Glomerular visceral epithelial cell (primary cell): ENCODE data around the gene PPP2R5A.
"Not testable (repeated sequence)": the region's sequence is repeated elsewhere in the genome, so short reads cannot be mapped to it uniquely, and the experiment has no call there.

Source experiments
- DNase-seq: peaks from one replicate; pipeline ENCODE4 v3.0.0-alpha.2; 2016; ENCODE audit errors: extremely low spot score

Gene PPP2R5A

DNA sequence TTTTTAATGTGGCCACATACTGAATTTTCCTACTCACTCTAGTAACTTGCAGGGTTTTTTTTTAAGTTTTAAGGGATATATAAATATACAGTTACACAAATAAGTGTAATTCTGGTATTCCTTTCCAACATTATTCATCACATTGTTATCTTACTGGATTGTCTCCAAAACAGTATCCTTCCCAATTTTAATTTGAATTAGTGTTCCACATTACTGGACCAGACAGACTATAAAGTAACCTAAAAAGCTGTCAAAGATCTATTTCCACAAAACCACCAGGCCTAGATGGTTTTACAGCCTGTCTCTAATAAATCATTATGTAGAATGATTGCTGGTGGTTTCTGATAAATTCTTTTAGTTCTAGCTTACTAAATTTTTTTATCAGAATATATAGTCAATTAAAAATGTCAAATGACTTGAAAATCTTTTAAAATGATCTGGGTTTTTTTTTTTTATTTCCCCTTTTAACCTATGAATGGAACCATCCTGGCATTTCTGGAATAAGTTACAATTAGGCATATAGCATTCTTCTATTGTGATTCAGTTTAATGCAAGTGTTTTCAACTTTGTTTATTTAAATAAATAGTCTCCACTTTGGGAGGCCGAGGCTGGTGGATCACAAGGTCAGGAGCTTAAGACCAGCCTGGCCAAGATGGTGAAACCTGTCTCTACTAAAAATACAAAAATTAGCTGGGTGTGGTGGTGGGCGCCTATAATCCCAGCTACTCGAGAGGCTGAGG, 70.2 kb downstream of the PPP2R5A start:
- DNase-seq = no peak

DNA sequence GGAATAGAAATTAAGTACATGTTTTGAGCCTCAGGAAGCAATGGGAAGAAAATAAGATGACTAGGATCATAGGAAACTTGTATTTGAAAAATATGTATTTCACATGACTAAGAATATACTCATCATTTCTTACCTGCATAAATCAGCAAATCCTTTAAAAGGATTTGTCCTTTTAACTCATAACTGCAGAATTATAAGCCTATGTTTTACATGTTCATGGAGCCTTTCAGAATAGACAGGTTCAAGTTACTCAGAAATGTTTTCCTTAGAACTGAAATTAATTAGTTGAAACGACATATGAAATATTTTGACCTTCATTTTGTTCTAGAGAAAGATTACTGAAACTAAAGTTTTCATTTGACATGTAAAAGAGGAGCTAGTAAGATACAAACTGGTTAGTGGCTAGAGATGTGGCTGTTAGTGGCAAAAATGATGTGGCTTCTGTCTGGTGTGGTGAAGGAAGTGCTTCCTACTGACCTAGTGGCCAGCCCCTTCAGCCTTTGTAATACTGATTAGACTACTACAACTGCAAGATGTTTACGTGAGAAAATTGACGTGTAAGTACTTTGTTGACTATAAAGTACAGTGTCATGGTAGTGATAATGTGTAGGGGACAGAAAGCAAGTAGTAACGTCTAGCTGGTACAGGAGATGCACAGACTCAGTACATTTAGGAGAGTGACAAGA, 74.7 kb downstream of the PPP2R5A start:
- no peak for DNase-seq

DNA sequence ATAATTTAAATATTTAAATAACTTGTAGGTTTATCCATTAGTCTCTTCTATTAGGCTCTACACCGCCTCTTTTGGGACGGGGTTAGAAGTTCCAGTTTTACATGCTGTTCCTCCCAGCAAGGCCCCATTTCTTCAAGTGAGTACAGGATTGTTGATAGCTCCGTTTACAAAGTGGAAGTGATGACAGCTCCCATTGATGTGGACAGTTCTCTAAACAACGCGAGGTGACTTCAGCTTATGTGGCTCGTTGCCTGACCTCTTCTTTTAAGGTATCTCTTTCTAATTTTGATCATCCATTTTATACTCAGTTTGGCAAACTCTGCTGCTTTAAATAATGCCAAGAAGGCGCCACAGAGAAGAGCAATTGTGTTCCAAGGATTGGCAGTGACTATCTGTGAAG, 79.8 kb downstream of the PPP2R5A start:
- no peak for DNase-seq

DNA sequence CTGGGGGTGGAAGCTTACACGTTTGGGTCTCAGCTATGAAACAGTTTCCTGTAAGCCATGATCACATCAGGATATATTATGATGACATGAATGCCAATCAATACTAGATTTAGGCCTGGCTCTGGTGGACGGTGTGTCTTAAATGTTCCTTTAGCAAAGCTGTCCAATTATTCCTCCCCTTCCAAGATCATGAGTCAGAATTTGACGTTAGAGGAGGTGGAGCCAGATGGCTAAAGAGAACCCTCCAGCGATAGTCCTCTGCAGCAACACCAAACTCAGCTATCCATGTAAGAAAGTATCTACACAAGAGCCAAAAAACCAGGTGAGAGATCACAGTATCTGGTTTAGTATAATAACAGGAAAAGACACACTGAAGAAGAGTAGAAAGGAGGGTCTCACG, 81.7 kb downstream of the PPP2R5A start:
- DNase-seq = no peak

DNA sequence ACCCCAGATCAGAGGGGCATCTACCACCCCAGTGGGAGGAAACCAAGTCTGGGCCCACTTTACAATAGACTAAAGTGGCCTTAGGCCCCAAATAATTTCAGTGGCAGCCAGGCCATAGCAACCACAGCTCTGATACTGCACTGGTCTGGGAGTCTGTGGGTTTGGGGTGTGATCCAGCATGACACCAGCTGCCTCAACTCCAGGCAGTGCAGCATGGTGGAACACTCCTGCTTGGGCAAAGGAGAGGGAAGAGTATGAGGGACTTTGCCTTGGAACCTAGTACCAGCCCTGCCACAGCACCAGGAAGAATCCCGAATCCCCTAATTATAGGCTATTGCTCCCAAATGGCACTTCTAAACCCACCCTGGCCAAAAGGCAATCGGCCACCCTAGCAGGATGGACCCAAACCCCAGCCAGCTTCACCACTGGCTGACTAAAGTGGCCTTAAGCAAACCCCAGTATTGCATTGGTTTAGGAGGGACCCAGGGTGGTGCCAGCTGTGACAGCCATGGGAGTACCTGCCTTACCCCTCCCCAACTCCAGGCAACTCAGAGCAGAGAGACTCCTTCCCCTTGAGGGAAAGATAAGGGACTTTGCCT, 82.4 kb downstream of the PPP2R5A start:
- DNase-seq = no peak

DNA sequence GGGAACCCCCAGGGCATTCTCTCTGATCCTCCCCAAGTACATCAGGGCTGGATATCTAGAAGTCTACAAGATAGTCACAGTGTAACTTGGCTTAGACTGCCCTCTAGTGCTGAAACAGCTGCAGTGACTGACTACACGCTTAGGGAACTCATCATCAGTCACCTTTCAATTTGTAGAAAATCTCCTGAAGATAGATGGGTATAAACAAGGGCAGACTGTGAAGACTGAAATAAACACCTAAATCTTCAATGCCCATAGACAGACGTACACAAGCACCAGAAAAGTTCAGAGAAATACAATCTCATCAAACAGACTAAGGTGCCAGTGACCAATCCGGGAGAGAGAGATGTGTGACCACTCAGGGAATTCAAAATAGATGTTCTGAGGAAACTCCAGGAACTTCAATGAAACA, 82.9 kb downstream of the PPP2R5A start:
- DNase-seq = peak; percentile 70

- no peak for DNase-seq
Observed at GRCh38 chr1:212375986-212376385, 90.8 kb downstream of the PPP2R5A start.

- no peak for DNase-seq
Observed at GRCh38 chr1:212377644-212378043, 92.4 kb downstream of the PPP2R5A start.

DNA sequence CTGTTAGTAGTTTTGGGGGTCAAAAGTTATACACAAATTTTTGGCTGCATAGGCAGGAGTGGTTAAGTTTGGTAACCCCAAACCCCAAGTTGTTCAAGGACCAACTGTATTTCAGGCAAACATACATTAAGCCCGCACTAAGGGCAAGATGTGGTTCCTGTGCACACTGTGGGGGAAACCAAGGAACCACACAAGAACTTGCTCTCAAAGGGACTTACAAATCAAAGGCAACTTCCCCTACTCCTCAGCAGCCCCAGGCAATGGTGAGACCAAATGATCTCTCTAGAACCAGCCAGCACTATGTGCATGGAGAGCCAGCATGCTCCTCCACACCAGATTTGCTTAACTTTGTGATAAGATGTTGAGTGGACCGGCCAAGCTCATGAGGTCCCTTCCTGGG, 94.2 kb downstream of the PPP2R5A start:
- DNase-seq = no peak

DNA sequence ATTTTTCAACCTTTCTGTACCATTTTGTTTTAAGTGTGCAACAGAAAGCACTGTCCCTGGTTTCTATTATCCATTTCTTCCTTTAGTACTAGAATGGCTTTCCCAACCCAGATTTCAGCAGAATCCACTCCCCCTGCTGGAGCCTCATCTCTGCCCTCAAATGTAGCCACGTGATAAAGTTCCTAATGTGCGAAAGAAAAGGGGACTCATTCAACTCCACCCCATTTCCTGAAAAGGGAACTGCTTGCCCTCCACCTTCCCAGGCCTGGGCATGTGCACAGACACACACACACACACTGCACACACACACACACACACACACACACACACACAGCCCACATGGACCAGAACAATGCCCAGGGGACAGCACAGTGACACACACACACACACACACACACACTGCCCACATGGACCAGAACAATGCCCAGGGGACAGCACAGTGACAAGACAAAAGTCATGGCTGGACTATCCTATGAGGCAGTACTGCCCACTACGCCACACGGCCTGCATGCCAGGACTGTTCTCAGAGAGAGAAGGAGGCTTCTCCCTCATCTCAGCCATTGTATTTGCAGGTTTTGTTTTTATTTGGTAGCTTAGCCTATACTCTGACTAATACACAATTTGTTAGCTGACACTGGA, 96.3 kb downstream of the PPP2R5A start:
- no peak for DNase-seq

DNA sequence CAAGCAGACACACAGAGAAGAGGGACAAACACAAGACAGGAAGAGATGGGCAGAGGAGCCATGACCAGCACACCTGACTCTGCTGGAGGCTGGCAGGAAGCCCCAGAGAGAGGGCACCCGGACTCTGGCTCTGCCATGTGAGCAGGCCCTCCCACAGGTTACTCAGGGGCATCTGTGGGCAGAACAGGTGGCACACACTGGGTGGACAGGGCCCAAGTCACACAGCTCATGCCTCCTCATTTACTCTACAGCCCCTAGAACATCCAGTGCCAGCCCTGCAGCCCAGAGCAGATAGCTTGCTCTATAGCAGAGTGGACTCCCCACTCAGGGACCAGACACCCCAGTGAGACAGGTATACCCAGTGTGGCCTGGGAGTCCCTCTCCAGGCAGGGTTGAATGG, 100.8 kb downstream of the PPP2R5A start:
- no peak for DNase-seq

GRCh38 chr1:212388985-212389716, 103.9 kb downstream of the PPP2R5A start:
- DNase-seq = no peak

GRCh38 chr1:212395678-212396437, 110.6 kb downstream of the PPP2R5A start:
- DNase-seq = not testable (repeated sequence)

GRCh38 chr1:212396638-212397037, 111.4 kb downstream of the PPP2R5A start:
- no peak for DNase-seq

- no peak for DNase-seq
Observed at GRCh38 chr1:212397171-212397570, 112.0 kb downstream of the PPP2R5A start.

- DNase-seq = no peak
Observed at GRCh38 chr1:212401042-212401441, 115.8 kb downstream of the PPP2R5A start.

DNA sequence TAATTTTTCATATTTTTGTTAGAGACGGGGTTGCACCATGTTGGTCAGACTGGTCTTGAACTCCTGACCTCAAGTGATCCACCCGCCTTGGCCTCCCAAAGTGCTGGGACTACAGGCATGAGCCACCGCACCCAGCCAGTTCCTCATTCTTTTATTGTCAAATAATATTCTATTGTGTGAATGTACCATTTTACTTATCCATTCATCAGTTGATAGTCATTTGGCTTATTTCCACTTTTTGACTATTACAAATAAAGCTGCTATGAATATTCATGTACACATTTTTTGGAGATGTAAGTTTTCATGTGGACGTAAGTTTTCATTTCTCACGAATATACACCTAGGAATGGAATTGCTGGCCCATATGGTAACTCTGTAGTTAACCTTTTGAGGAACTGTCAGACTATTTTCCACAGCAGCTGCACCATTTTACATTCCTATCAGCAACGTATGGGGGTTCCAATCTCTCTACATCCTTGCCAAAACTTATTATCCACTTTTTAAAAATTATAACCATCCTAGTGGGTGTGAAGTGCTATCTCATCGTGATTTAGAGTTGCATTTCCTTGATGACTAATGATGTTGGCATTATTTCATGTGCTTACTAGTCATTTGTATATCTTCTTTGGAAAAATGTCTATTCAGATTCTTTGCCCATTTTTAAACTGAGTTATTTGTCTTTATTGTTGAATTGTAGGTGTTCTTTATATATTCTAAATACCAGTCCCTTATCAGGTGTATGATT, 116.8 kb downstream of the PPP2R5A start:
- DNase-seq = no peak

DNA sequence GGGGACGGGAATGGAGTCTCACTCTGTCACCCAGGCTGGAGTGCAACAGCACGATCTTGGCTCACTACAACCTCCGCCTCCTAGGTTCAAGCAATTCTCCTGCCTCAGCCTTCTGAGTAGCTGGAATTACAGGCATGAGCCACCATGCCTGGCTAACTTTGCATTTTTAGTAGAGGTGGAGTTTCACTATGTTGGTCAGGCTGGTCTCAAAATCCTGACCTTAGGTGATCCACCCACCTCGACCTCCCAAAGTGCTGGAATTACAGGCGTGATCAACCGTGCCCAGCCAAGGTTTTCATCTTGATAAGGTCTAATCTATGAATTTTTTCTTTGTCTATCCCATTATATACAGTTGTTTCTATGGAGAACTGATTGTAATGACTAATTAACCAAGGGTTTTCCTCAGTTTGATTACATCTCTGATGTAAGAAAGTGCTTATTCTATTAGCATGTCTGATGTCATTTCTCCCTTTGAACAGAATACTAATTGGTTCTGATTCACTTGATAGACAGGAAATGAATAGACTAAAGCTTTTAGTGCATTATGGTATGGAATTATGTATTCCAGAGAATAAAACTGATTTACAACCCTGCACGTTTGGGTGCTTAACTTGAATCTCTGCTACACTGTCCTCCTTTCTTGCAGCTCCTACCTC, 117.6 kb downstream of the PPP2R5A start:
- DNase-seq = no peak

DNA sequence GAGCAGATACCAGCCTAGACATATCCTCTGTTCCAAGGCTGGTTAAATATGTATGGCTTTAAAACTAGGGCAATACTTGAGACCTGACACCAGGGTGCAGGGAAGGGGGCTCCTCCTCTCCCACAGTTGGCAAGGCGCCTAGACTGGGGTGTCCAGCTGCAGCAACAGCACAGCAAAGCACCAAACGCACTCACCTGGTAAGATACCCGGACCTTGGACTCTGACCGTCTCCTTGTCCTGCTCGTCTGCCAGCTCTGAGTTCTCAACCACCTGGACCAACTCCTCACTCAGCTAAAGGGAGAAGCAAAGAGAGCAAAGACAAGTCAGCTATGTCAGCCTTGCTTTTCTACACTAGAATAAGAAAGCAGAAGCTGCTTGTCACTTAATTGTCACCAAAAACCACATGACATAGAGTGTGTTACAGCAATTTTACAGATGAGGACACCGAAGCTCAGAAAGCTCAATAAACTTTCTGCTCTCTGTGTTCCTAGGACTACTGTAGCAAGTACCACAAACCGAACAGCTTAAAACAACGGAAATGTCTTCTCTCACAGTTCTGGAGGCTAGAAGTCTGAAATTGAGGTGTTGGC, 125.1 kb downstream of the PPP2R5A start:
- no peak for DNase-seq
